Body of pancreas (tissue), 4 donors: ENCODE measurements around the gene SEMA3F.

Experiments
- CTCF ChIP-seq, 7 experiments: fragments of 450-650 bp in 4 of 7; fragments of 200-600 bp in 3 of 7; sonication (generic) in 3 of 7; IDR thresholded peaks; one replicate each; pipeline ENCODE4 v1.5.1; 2016 to 2019; ENCODE audit warnings: antibody characterized with exemption in 7 of 7
- POLR2A ChIP-seq, 3 donors: fragments of 450-650 bp; IDR thresholded peaks; one replicate each; pipeline ENCODE4 v1.6.1; 2016; ENCODE audit warnings: antibody characterized with exemption in 3 of 3, mild to moderate bottlenecking in 2 of 3

GRCh38 chr3:50124052-50124799, 30.9 kb upstream of the SEMA3F start:
- TF ChIP-seq POLR2A (IDR thresholded peaks at IDR 0.05) (no peak), CTCF (IDR thresholded peaks at IDR 0.05) (no peak)
